Prostate gland (tissue), 2 donors: ENCODE data around the gene MED27. TPM values are rescaled to one million over a fixed set of nuclear protein-coding genes. Genes with fewer than 3 reads are reported as not detected.

ENCODE experiments used
- DNase-seq: peaks from one replicate; pipeline ENCODE4 v3.0.0-alpha.2; 2019; ENCODE audit warnings: low spot score
- H3K27ac ChIP-seq, 2 donors: fragments of 200-600 bp; sonication (generic); 2 replicates each; pipeline ENCODE4 v1.5.1; 2017 to 2019
- H3K27me3 ChIP-seq: fragments of 200-600 bp; sonication (generic); replicated peaks from 2 replicates; pipeline ENCODE4 v1.5.1; 2019; ENCODE audit not compliant: insufficient read depth
- H3K36me3 ChIP-seq, 2 donors: fragments of 200-600 bp; sonication (generic); 1 replicate in 1 of 2; 2 replicates in 1 of 2; pipeline versions ENCODE4 v1.5.1 to v1.8.1; 2017 to 2019
- H3K4me1 ChIP-seq: fragments of 200-600 bp; sonication (generic); replicated peaks from 2 replicates; pipeline ENCODE4 v1.5.1; 2019
- H3K4me3 ChIP-seq, 2 donors: fragments of 200-600 bp; sonication (generic); 2 replicates each; pipeline ENCODE4 v1.5.1; 2017 to 2019
- H3K9me3 ChIP-seq: fragments of 200-600 bp; sonication (generic); 2 replicates; pipeline ENCODE4 v1.5.1; 2017
- CTCF ChIP-seq, 4 experiments: fragments of 200-600 bp in 2 of 4; fragments of 450-650 bp in 2 of 4; sonication (generic) in 2 of 4; IDR thresholded peaks; 1 replicate in 3 of 4; 2 replicates in 1 of 4; pipeline ENCODE4 v1.5.1; 2016 to 2019; ENCODE audit warnings: antibody characterized with exemption in 4 of 4, mild to moderate bottlenecking in 2 of 4, moderate library complexity in 2 of 4
- POLR2A ChIP-seq: fragments of 450-650 bp; IDR thresholded peaks from one replicate; pipeline ENCODE4 v1.6.1; 2016; ENCODE audit warnings: antibody characterized with exemption, mild to moderate bottlenecking
- POLR2AphosphoS5 ChIP-seq: sonication (generic); formaldehyde crosslinking; IDR thresholded peaks from one replicate; pipeline ENCODE4 v1.6.1; 2017; ENCODE audit warnings: antibody characterized with exemption
- WGBS: methylation state at CpG from one replicate; pipeline ENCODE4 v1.1.5; 2018; 5-methylcytosine and 5-hydroxymethylcytosine counted together
- intact Hi-C: fragments of 100-400 bp; cut with DNase I; formaldehyde crosslinking; loops from one replicate; pipeline ENCODE4 v1.14.2; 2022
- total RNA-seq, 2 donors: library from RNA; depleted of rRNA; stranded (reverse); fragments of >200 nt; gene quantifications; one replicate each; pipeline ENCODE4 v1.1.0, GENCODE V29; 2016

The MED27 gene
- total RNA-seq, 2 donors from 2014 or later, result 17.4 to 22.7 TPM

DNA sequence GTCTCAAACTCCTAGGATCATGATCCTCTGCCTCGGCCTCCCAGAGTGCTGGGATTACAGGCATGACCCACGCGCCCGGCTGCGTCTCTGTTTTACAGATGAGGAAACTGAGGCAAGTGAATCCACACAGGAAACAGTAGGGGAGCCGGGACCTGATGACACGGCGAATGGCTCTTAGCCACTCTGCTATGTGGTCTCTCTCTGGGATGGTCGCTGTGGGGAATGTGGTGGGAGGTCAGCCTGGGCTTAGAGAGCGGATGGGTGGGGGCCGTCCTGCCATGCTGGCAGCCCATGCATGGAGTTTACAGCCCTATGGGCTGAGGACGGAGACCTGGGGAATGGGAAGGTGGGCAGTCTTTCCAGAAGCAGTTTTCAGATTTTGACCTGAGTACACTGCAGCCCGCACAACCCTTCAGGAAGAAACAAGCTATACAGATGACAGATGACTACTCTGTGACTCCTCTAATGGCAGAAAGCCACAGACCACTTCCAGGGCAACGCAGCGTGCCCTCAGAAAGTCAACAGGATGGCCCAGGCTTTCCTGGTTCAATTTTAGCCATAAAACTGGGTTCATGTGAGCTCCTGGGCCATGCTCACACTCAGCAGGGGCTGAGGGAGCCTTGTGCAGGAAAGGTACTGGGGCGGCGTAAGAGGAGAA, 203.7 kb downstream of the MED27 start:
- WGBS, result 90% methylated on average over 17 of the region's 17 CpGs
- H3K4me1 ChIP-seq, result no peaks in the 10 kb centered on the region
- TF ChIP-seq POLR2AphosphoS5 (no peak), POLR2A (no peak), CTCF (IDR thresholded peaks at IDR 0.05) (no peak)
- no peaks in the 10 kb centered on the region for H3K27me3 ChIP-seq
- H3K9me3 ChIP-seq, result no peaks in the 10 kb centered on the region
- intact Hi-C loops, result no loop called here
- no peaks in the 10 kb centered on the region for H3K36me3 ChIP-seq
- no peak overlapping the region for H3K27ac ChIP-seq
- no peak for DNase-seq
- H3K4me3 ChIP-seq, result no peak overlapping the region

DNA sequence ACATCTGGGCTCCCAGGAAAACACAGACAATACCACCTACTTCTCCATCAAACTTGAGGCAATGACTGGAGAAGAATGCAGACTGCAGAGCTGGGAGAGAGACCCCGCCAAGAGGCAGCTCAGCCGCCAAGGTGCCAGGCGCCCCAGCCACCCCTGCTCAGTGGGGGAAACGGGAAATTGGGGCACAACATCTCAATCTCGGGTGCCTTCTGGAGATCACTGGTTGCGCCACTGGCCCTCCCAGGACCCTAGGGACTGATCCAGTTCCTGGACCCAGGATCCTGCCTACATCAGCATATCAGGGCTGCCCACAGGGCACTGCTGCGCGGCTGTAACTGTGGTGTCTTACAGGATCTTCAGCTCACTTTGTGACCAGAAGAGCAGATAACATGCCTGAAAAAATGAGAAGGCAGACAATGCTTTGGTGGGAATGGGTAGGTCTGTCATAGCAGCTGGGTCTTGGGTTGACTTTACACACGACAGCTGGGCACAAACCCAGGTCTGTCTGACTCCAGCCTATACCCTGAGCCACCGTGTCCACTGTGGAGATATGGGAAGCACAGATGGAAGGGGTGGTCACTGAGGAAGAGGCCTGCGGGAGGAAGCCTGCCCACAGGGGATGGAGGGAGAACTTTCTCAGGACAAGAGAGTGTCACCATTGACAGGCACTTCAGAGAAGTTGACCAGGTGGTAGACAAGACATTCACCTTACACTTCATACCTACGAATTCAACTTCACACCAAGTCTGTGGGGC, 204.6 kb downstream of the MED27 start:
- Histone ChIP-seq H3K4me1 (no peaks in the 10 kb centered on the region), H3K9me3 (no peaks in the 10 kb centered on the region), H3K27ac (no peak overlapping the region), H3K4me3 (no peak overlapping the region), H3K36me3 (no peaks in the 10 kb centered on the region), H3K27me3 (no peaks in the 10 kb centered on the region)
- intact Hi-C loops, result no loop called here
- DNase-seq, result no peak
- 94% methylated on average over 12 of the region's 12 CpGs for WGBS
- no peak for TF ChIP-seq CTCF (IDR thresholded peaks at IDR 0.05)
- TF ChIP-seq POLR2A, result no peak
- TF ChIP-seq POLR2AphosphoS5, result no peak

DNA sequence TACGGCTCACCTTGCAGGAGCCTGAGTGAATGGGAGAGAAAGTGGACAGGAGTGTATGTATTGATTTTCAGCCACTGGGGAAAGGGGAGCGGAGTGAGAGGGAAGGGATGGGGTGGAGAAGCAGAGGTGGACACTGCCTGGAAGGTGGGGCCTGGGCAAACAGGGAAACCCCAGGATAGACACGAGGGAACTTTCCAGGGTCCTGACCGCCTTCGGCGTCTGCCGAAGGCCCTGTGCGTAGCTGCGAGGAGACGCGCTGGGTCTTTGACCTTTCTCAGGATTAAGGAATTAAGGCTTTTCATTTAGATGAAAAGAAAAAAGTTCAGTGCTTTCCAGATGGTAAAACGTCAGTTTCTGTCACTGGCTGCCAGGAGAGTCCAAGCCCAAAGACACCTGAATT, 205.2 kb downstream of the MED27 start:
- TF ChIP-seq POLR2AphosphoS5, result no peak
- TF ChIP-seq POLR2A, result no peak
- TF ChIP-seq CTCF (IDR thresholded peaks at IDR 0.05), result no peak
- H3K36me3 ChIP-seq, result no peaks in the 10 kb centered on the region
- no peak for DNase-seq
- H3K27me3 ChIP-seq, result no peaks in the 10 kb centered on the region
- H3K9me3 ChIP-seq, result no peaks in the 10 kb centered on the region
- intact Hi-C loops, result no loop called here
- H3K4me3 ChIP-seq, result no peak overlapping the region
- no peaks in the 10 kb centered on the region for H3K4me1 ChIP-seq
- no peak overlapping the region for H3K27ac ChIP-seq
- 77% methylated on average over 12 of the region's 12 CpGs for WGBS

DNA sequence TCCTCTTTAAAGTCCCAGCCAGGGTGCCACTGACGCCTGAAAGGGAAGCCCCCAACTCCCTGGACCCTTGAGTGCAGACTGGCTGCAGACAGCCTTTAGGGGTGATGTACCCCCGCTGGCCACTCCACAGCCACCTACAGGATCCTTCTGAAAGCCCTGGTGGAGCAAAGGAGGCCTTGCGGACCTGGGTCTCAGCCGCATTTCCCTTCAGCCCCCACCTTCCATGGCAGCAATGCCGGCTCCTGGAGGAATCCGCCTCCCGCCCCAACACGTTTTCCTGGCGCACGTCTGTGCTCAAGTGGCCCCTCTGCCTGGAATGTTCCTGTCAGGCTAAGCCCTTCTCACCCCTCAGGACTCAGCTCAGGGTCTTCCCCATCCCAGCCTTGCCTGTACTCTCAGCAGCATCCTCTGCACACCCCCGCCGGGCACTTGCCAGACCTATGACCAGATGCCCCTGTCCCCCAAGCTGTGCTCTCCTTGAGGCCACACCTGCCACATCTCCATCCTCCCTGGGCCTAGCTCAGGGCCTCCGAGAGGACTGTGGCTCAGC, 205.7 kb downstream of the MED27 start:
- Histone ChIP-seq H3K4me1 (no peaks in the 10 kb centered on the region), H3K4me3 (no peak overlapping the region), H3K27me3 (no peaks in the 10 kb centered on the region), H3K9me3 (no peaks in the 10 kb centered on the region), H3K27ac (no peak overlapping the region), H3K36me3 (no peaks in the 10 kb centered on the region)
- DNase-seq, result no peak
- TF ChIP-seq CTCF (IDR thresholded peaks at IDR 0.05), result no peak
- 85% methylated on average over 11 of the region's 13 CpGs for WGBS
- intact Hi-C loops, result no loop called here
